Islet of Langerhans (tissue), 1 donor: ENCODE data around the gene ABCA13.
"Not testable (repeated sequence)": the region's sequence is repeated elsewhere in the genome, so short reads cannot be mapped to it uniquely, and the experiment has no call there.

Experiments used
- FAIRE-seq: peaks from one replicate; lab custom pipeline; 2011; peaks lifted over from hg19 to GRCh38; lab: Jason Lieb, UNC

Gene ABCA13

GRCh38 chr7:48171202-48171601, at the start of gene ABCA13:
TSS of gene ABCA13 (plus strand) at chr7:48171458. CDS start at chr7:48171484, 26 bp downstream.
- FAIRE-seq, result no peak

GRCh38 chr7:48126037-48126436, 45.2 kb upstream of the ABCA13 start:
- FAIRE-seq, result no peak

GRCh38 chr7:48130658-48131108, 40.6 kb upstream of the ABCA13 start:
- no peak for FAIRE-seq

GRCh38 chr7:48132792-48133191, 38.5 kb upstream of the ABCA13 start:
- FAIRE-seq, result no peak

GRCh38 chr7:48139459-48139858, 31.8 kb upstream of the ABCA13 start:
- no peak for FAIRE-seq

GRCh38 chr7:48140001-48140681, 31.1 kb upstream of the ABCA13 start:
- FAIRE-seq, result no peak

- FAIRE-seq, result no peak
Observed at GRCh38 chr7:48141521-48141920, 29.7 kb upstream of the ABCA13 start.

- FAIRE-seq, result no peak
Observed at GRCh38 chr7:48144291-48144768, 26.9 kb upstream of the ABCA13 start.

- FAIRE-seq, result no peak
Observed at GRCh38 chr7:48147078-48147591, 24.1 kb upstream of the ABCA13 start.

GRCh38 chr7:48147690-48148089, 23.6 kb upstream of the ABCA13 start:
- FAIRE-seq, result not testable (repeated sequence)

GRCh38 chr7:48148311-48148710, 22.9 kb upstream of the ABCA13 start:
- no peak for FAIRE-seq

- no peak for FAIRE-seq
Observed at GRCh38 chr7:48149058-48149457, 22.2 kb upstream of the ABCA13 start.

- no peak for FAIRE-seq
Observed at GRCh38 chr7:48150086-48150485, 21.2 kb upstream of the ABCA13 start.

- FAIRE-seq, result no peak
Observed at GRCh38 chr7:48154792-48155413, 16.4 kb upstream of the ABCA13 start.

GRCh38 chr7:48158404-48158803, 12.9 kb upstream of the ABCA13 start:
- no peak for FAIRE-seq

- FAIRE-seq, result no peak
Observed at GRCh38 chr7:48161407-48162125, 9.7 kb upstream of the ABCA13 start.

- no peak for FAIRE-seq
Observed at GRCh38 chr7:48165157-48165556, 6.1 kb upstream of the ABCA13 start.

- FAIRE-seq, result no peak
Observed at GRCh38 chr7:48168159-48168558, 3.1 kb upstream of the ABCA13 start.

GRCh38 chr7:48170506-48170905, 752 bp upstream of the ABCA13 start:
- FAIRE-seq, result no peak

- no peak for FAIRE-seq
Observed at GRCh38 chr7:48173313-48173712, 2.1 kb downstream of the ABCA13 start.

- FAIRE-seq, result peak; percentile 33
Observed at GRCh38 chr7:48173756-48174382, 2.6 kb downstream of the ABCA13 start.

- peak; percentile 33 for FAIRE-seq
Observed at GRCh38 chr7:48175019-48175418, 3.8 kb downstream of the ABCA13 start.
